ENCODE data around the gene RAD50.

DNA sequence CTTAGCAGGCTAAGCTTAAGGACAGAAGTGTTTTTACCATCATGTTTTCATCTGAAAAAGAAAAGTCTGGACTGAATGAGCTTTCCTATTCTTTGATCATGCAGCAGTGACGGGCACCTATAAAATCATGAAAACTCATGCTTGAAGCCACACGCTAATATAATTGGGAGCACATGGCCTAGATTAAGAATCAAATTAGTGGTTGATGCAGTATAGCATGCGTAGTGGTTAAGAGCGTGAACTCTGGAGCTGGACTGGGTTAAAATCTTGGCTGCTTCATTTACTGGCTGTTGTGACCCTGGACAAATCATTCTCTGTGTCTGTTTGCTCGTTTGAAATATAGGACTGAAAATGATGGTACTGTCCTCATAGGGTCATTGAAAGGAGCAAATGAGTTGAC is 51.3 kb downstream of the RAD50 start:
- no peak for TF ChIP-seq CTCF (IDR thresholded peaks at IDR 0.05)
- TF ChIP-seq POLR2A (IDR thresholded peaks at IDR 0.05), result no peak
